ENCODE measurements around the gene DYNLRB2. TPM values are rescaled to one million over a fixed set of nuclear protein-coding genes. Genes with fewer than 3 reads are reported as not detected.

The DYNLRB2 gene
- total and polyA plus RNA-seq, 10 of the 15 experiments (the other 5 are each of a cell fraction or from before 2014, with no cell fraction given) = 0.21 to 1.2 (median 0.40) TPM; not detected in 5

DNA sequence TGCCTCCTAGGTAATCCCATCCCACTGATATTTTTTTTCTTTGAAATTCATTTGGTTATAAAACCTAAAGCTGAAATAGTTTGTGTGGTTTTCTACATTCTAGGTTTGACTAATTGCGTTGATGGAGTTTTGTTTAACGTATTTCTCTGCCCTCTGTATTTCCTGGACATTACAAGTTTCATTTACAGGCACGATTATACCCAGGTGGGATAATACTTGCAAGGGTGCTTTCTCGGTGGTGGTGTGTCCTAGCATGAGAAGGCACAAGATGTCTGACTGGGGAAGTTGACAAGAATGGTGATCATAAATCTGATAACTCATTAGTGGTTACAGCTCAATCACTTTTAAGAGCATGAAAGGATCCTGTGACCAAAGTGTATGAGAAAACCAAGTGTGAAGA is 45.0 kb downstream of the DYNLRB2 start (continued):
- TF ChIP-seq PML (IDR thresholded peaks at IDR 0.05; ENCODE audit: low read length) = 0 out of 2 replicates have a peak, but pooled peaks have one; percentile 34
- TF ChIP-seq, protein P1, sequence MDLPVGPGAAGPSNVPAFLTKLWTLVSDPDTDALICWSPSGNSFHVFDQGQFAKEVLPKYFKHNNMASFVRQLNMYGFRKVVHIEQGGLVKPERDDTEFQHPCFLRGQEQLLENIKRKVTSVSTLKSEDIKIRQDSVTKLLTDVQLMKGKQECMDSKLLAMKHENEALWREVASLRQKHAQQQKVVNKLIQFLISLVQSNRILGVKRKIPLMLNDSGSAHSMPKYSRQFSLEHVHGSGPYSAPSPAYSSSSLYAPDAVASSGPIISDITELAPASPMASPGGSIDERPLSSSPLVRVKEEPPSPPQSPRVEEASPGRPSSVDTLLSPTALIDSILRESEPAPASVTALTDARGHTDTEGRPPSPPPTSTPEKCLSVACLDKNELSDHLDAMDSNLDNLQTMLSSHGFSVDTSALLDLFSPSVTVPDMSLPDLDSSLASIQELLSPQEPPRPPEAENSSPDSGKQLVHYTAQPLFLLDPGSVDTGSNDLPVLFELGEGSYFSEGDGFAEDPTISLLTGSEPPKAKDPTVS (IDR thresholded peaks at IDR 0.05; ENCODE audit: low read depth, low read length) = no peak
- TF ChIP-seq TCF3 (IDR thresholded peaks at IDR 0.05; ENCODE audit: borderline replicate concordance, insufficient read depth, low read depth, low read length) = no peak
- TF ChIP-seq PAX8 (IDR thresholded peaks at IDR 0.05) = no peak
- TF ChIP-seq NFIC (IDR thresholded peaks at IDR 0.05; ENCODE audit: low read depth, low read length) = peak; percentile 93
- TF ChIP-seq WRNIP1 (IDR thresholded peaks at IDR 0.05; ENCODE audit: borderline replicate concordance, low read depth, low read length) = no peak
- TF ChIP-seq CREB1 (IDR thresholded peaks at IDR 0.05; ENCODE audit: low read depth) = 0 out of 2 replicates have a peak, but pooled peaks have one; percentile 37
- no peak for TF ChIP-seq POLR2AphosphoS5 (IDR thresholded peaks at IDR 0.05; ENCODE audit: low read length)
- TF ChIP-seq NR2F1 (conservative IDR thresholded peaks at IDR 0.05) = no peak
- TF ChIP-seq HDAC2 (IDR thresholded peaks at IDR 0.05) = no peak
- no peak for TF ChIP-seq CHD1 (IDR thresholded peaks at IDR 0.05; ENCODE audit: low read depth, low read length)
- TF ChIP-seq EED (IDR thresholded peaks at IDR 0.05; ENCODE audit: low read depth) = peak; percentile 83
- TF ChIP-seq ETV6 (conservative IDR thresholded peaks at IDR 0.05 in 1 of 2, IDR thresholded peaks at IDR 0.05 in 1 of 2; ENCODE audit: borderline replicate concordance in 1 of 2, low read depth in 1 of 2) = peak in 1 of 2 experiments; percentile 72; a peak in 1 of 4 replicates
- TF ChIP-seq, protein P2, sequence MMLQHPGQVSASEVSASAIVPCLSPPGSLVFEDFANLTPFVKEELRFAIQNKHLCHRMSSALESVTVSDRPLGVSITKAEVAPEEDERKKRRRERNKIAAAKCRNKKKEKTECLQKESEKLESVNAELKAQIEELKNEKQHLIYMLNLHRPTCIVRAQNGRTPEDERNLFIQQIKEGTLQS (IDR thresholded peaks at IDR 0.05; ENCODE audit: borderline replicate concordance, extremely low read depth, low read depth, low read length) = no peak
- no peak for TF ChIP-seq GATAD2B (conservative IDR thresholded peaks at IDR 0.05; ENCODE audit: low read depth)
- no peak for TF ChIP-seq SREBF2 (IDR thresholded peaks at IDR 0.05; ENCODE audit: low read length)
- TF ChIP-seq, protein P3, sequence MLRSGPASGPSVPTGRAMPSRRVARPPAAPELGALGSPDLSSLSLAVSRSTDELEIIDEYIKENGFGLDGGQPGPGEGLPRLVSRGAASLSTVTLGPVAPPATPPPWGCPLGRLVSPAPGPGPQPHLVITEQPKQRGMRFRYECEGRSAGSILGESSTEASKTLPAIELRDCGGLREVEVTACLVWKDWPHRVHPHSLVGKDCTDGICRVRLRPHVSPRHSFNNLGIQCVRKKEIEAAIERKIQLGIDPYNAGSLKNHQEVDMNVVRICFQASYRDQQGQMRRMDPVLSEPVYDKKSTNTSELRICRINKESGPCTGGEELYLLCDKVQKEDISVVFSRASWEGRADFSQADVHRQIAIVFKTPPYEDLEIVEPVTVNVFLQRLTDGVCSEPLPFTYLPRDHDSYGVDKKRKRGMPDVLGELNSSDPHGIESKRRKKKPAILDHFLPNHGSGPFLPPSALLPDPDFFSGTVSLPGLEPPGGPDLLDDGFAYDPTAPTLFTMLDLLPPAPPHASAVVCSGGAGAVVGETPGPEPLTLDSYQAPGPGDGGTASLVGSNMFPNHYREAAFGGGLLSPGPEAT (IDR thresholded peaks at IDR 0.05; ENCODE audit: low read depth) = no peak
- TF ChIP-seq, protein P4, sequence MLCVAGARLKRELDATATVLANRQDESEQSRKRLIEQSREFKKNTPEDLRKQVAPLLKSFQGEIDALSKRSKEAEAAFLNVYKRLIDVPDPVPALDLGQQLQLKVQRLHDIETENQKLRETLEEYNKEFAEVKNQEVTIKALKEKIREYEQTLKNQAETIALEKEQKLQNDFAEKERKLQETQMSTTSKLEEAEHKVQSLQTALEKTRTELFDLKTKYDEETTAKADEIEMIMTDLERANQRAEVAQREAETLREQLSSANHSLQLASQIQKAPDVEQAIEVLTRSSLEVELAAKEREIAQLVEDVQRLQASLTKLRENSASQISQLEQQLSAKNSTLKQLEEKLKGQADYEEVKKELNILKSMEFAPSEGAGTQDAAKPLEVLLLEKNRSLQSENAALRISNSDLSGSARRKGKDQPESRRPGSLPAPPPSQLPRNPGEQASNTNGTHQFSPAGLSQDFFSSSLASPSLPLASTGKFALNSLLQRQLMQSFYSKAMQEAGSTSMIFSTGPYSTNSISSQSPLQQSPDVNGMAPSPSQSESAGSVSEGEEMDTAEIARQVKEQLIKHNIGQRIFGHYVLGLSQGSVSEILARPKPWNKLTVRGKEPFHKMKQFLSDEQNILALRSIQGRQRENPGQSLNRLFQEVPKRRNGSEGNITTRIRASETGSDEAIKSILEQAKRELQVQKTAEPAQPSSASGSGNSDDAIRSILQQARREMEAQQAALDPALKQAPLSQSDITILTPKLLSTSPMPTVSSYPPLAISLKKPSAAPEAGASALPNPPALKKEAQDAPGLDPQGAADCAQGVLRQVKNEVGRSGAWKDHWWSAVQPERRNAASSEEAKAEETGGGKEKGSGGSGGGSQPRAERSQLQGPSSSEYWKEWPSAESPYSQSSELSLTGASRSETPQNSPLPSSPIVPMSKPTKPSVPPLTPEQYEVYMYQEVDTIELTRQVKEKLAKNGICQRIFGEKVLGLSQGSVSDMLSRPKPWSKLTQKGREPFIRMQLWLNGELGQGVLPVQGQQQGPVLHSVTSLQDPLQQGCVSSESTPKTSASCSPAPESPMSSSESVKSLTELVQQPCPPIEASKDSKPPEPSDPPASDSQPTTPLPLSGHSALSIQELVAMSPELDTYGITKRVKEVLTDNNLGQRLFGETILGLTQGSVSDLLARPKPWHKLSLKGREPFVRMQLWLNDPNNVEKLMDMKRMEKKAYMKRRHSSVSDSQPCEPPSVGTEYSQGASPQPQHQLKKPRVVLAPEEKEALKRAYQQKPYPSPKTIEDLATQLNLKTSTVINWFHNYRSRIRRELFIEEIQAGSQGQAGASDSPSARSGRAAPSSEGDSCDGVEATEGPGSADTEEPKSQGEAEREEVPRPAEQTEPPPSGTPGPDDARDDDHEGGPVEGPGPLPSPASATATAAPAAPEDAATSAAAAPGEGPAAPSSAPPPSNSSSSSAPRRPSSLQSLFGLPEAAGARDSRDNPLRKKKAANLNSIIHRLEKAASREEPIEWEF (IDR thresholded peaks at IDR 0.05; ENCODE audit: insufficient replicate concordance, low read depth, low read length) = no peak
- TF ChIP-seq KDM1A (IDR thresholded peaks at IDR 0.05; ENCODE audit: borderline replicate concordance) = no peak
- TF ChIP-seq TBL1XR1 (IDR thresholded peaks at IDR 0.05; ENCODE audit: low read depth, low read length) = no peak
- TF ChIP-seq RBBP5 (conservative IDR thresholded peaks at IDR 0.05) = no peak
- no peak for TF ChIP-seq RELA (IDR thresholded peaks at IDR 0.05; ENCODE audit: borderline replicate concordance, partially characterized antibody)
- TF ChIP-seq MTA2 (IDR thresholded peaks at IDR 0.05; ENCODE audit: low read depth) = no peak
- TF ChIP-seq SMARCA5 (IDR thresholded peaks at IDR 0.05) = no peak
- no peak for TF ChIP-seq ESRRA (IDR thresholded peaks at IDR 0.05; ENCODE audit: low read length)
- no peak for TF ChIP-seq RCOR1 (conservative IDR thresholded peaks at IDR 0.05; ENCODE audit: low read depth, low read length)
